ENCODE data around the gene GBX1. TPM values are rescaled to one million over a fixed set of nuclear protein-coding genes. Genes with fewer than 3 reads are reported as not detected.
A peak's percentile ranks its signal among the peaks of the same experiment; 100 is the strongest.

Gene GBX1
- total and polyA plus RNA-seq, 5 experiments from 2014 or later, result not detected

GRCh38 chr7:151107882-151108281, 59.6 kb downstream of the GBX1 start:
- Mint-ChIP-seq H3K36me3 (peaks cover 0 to 3% (median 0%) of the 10 kb centered on the region in 3 donors), H3K4me1 (peaks cover 2 to 10% (median 5%) of the 10 kb centered on the region in 4 donors), H3K4me3 (no peak overlapping the region), H3K27ac (no peak overlapping the region), H3K9me3 (no peaks in the 10 kb centered on the region), H3K27me3 (peaks cover 0 to 9% (median 0%) of the 10 kb centered on the region in 5 donors)
- DNase-seq, result no peak
- no peak for ATAC-seq
- POLR2A ChIA-PET, result interaction anchor here (1.7 kb wide), 1 partner anchor 19 kb away, joined by 4 read pairs; no protein-coding TSS in a partner anchor

- Mint-ChIP-seq H3K27me3 (no peaks in the 10 kb centered on the region), H3K27ac (peak overlapping the region in 2 of 10 donors; percentile 16 to 74), H3K4me3 (no peak overlapping the region), H3K4me1 (peaks cover 0 to 10% (median 5%) of the 10 kb centered on the region in 4 donors), H3K9me3 (no peaks in the 10 kb centered on the region), H3K36me3 (peaks cover 0 to 3% (median 0%) of the 10 kb centered on the region in 3 donors)
- no peak for ATAC-seq
- no peak for DNase-seq
- POLR2A ChIA-PET, result interaction anchor here (1.2 to 1.5 kb wide), 2 partner anchors 16 to 39 kb away, joined by 3 read pairs; no protein-coding TSS in a partner anchor
Measured at GRCh38 chr7:151104411-151105235, 62.9 kb downstream of the GBX1 start.

- DNase-seq (no peak), ATAC-seq (no peak)
- Mint-ChIP-seq H3K9me3 (no peaks in the 10 kb centered on the region), H3K36me3 (peaks cover 0 to 3% (median 0%) of the 10 kb centered on the region in 3 donors), H3K4me3 (no peak overlapping the region), H3K27me3 (no peaks in the 10 kb centered on the region), H3K27ac (peak overlapping the region in 1 of 10 donors; percentile 74), H3K4me1 (peaks cover 0 to 10% (median 5%) of the 10 kb centered on the region in 4 donors)
- POLR2A ChIA-PET, result interaction anchor here (1.5 kb wide), 1 partner anchor 17 kb away, joined by 3 read pairs; no protein-coding TSS in a partner anchor
Measured at GRCh38 chr7:151103973-151104372, 63.5 kb downstream of the GBX1 start.

GRCh38 chr7:151102991-151103390, 64.5 kb downstream of the GBX1 start:
- POLR2A ChIA-PET, result no interaction called here
- no peaks in the 10 kb centered on the region for H3K9me3 Mint-ChIP-seq
- H3K4me1 Mint-ChIP-seq, result peaks cover 0 to 10% (median 5%) of the 10 kb centered on the region in 4 donors
- no peak for DNase-seq
- ATAC-seq, result no peak
- peaks cover 0 to 3% (median 0%) of the 10 kb centered on the region in 3 donors for H3K36me3 Mint-ChIP-seq
- no peaks in the 10 kb centered on the region for H3K27me3 Mint-ChIP-seq
- H3K27ac Mint-ChIP-seq, result no peak overlapping the region
- no peak overlapping the region for H3K4me3 Mint-ChIP-seq

GRCh38 chr7:151101621-151102396, 65.7 kb downstream of the GBX1 start:
- H3K4me3 Mint-ChIP-seq, result no peak overlapping the region
- no peaks in the 10 kb centered on the region for H3K27me3 Mint-ChIP-seq
- H3K27ac Mint-ChIP-seq, result peak overlapping the region in 1 of 10 donors; percentile 37
- no peaks in the 10 kb centered on the region for H3K9me3 Mint-ChIP-seq
- ATAC-seq (no peak), DNase-seq (no peak)
- POLR2A ChIA-PET, result no interaction called here
- H3K4me1 Mint-ChIP-seq, result peaks cover 0 to 10% (median 5%) of the 10 kb centered on the region in 4 donors
- peaks cover 0 to 3% (median 0%) of the 10 kb centered on the region in 3 donors for H3K36me3 Mint-ChIP-seq

GRCh38 chr7:151100921-151101320, 66.6 kb downstream of the GBX1 start:
- no peaks in the 10 kb centered on the region for H3K27me3 Mint-ChIP-seq
- no peak for ATAC-seq
- no peaks in the 10 kb centered on the region for H3K9me3 Mint-ChIP-seq
- no peak overlapping the region for H3K27ac Mint-ChIP-seq
- no peak for DNase-seq
- POLR2A ChIA-PET, result no interaction called here
- peaks cover 0 to 9% (median 0%) of the 10 kb centered on the region in 3 donors for H3K36me3 Mint-ChIP-seq
- peaks cover 0 to 10% (median 5%) of the 10 kb centered on the region in 4 donors for H3K4me1 Mint-ChIP-seq
- H3K4me3 Mint-ChIP-seq, result no peak overlapping the region

GRCh38 chr7:151099486-151100211, 67.8 kb downstream of the GBX1 start:
- Mint-ChIP-seq H3K9me3 (no peaks in the 10 kb centered on the region), H3K36me3 (peaks cover 0 to 11% (median 0%) of the 10 kb centered on the region in 3 donors), H3K4me3 (no peak overlapping the region), H3K27ac (no peak overlapping the region), H3K27me3 (no peaks in the 10 kb centered on the region), H3K4me1 (peaks cover 0 to 8% (median 4%) of the 10 kb centered on the region in 4 donors)
- DNase-seq (no peak), ATAC-seq (no peak)
- POLR2A ChIA-PET, result no interaction called here

Other genes with a start within 250 kb of the GBX1 start
- gene KCNH2, start 189.4 kb downstream of the GBX1 start, total RNA-seq, result 1 to 10 TPM; 1.3 to 1.6 TPM
- 1 to 10 TPM in 2 of 3 donors, under 1 TPM in 1; 0.45 to 2.5 (median 1.5) TPM for gene KCNH2, start 189.4 kb downstream of the GBX1 start, polyA plus RNA-seq
- 1 to 10 TPM; 1.7 to 1.8 TPM for gene NOS3, start 176.7 kb downstream of the GBX1 start, total RNA-seq
- 1 to 10 TPM; 1.4 to 3.3 (median 2.0) TPM for gene NOS3, start 176.7 kb downstream of the GBX1 start, polyA plus RNA-seq
- 10 to 100 TPM; 34.6 to 42.2 TPM for gene ATG9B, start 143.2 kb downstream of the GBX1 start, total RNA-seq
- 10 to 100 TPM in 2 of 3 donors, 1 to 10 TPM in 1; 9.2 to 39.1 (median 24.7) TPM for gene ATG9B, start 143.2 kb downstream of the GBX1 start, polyA plus RNA-seq
- gene ABCB8, start 139.2 kb downstream of the GBX1 start, total RNA-seq, result 10 to 100 TPM; 71.3 to 74.7 TPM
- gene ABCB8, start 139.2 kb downstream of the GBX1 start, polyA plus RNA-seq, result 10 to 100 TPM; 17.1 to 18.4 (median 17.4) TPM
- 10 to 100 TPM; 13.5 TPM for gene ASIC3, start 119.2 kb downstream of the GBX1 start, total RNA-seq
- gene ASIC3, start 119.2 kb downstream of the GBX1 start, polyA plus RNA-seq, result not detected
- 1 to 10 TPM; 4.1 to 6.0 TPM for gene CDK5, start 109.8 kb downstream of the GBX1 start, total RNA-seq
- 10 to 100 TPM; 10.7 to 13.2 (median 11.7) TPM for gene CDK5, start 109.8 kb downstream of the GBX1 start, polyA plus RNA-seq
- 10 to 100 TPM; 52.5 to 60.6 TPM for gene SLC4A2, start 108.1 kb downstream of the GBX1 start, total RNA-seq
- 10 to 100 TPM; 10.1 to 18.0 (median 14.8) TPM for gene SLC4A2, start 108.1 kb downstream of the GBX1 start, polyA plus RNA-seq
- gene FASTK, start 86.9 kb downstream of the GBX1 start, total RNA-seq, result 100 to 1,000 TPM; 145 TPM
- gene FASTK, start 86.9 kb downstream of the GBX1 start, polyA plus RNA-seq, result 10 to 100 TPM; 38.8 to 63.6 (median 44.2) TPM
- gene TMUB1, start 84.2 kb downstream of the GBX1 start, total RNA-seq, result 10 to 100 TPM; 41.8 to 45.6 TPM
- gene TMUB1, start 84.2 kb downstream of the GBX1 start, polyA plus RNA-seq, result 10 to 100 TPM; 42.9 to 70.6 (median 49.1) TPM
- gene AGAP3, start 81.2 kb downstream of the GBX1 start, total RNA-seq, result 10 to 100 TPM; 35.2 to 36.9 TPM
- 1 to 10 TPM; 1.1 to 6.0 (median 3.7) TPM for gene AGAP3, start 81.2 kb downstream of the GBX1 start, polyA plus RNA-seq
- not detected for gene ASB10, start 19.6 kb upstream of the GBX1 start, total RNA-seq
- not detected for gene ASB10, start 19.6 kb upstream of the GBX1 start, polyA plus RNA-seq
- gene H2BK1, start 42.8 kb upstream of the GBX1 start, total RNA-seq, result 1 to 10 TPM; 2.5 to 2.6 TPM
- gene H2BK1, start 42.8 kb upstream of the GBX1 start, polyA plus RNA-seq, result not detected
- gene ABCF2, start 59.5 kb upstream of the GBX1 start, total RNA-seq, result 10 to 100 TPM; 30.2 to 34.2 TPM
- gene ABCF2, start 59.5 kb upstream of the GBX1 start, polyA plus RNA-seq, result 10 to 100 TPM; 23.0 to 40.4 (median 31.6) TPM
- gene CHPF2, start 64.8 kb upstream of the GBX1 start, total RNA-seq, result 10 to 100 TPM; 47.8 to 48.6 TPM
- 10 to 100 TPM; 16.8 to 20.1 (median 17.6) TPM for gene CHPF2, start 64.8 kb upstream of the GBX1 start, polyA plus RNA-seq
- gene SMARCD3, start 81.0 kb upstream of the GBX1 start, total RNA-seq, result 10 to 100 TPM in 1 of 2 experiments, 1 to 10 TPM in 1; 9.7 to 11.8 TPM
- 10 to 100 TPM in 2 of 3 donors, 1 to 10 TPM in 1; 9.8 to 18.6 (median 15.6) TPM for gene SMARCD3, start 81.0 kb upstream of the GBX1 start, polyA plus RNA-seq
- 100 to 1,000 TPM in 1 of 2 experiments, 10 to 100 TPM in 1; 95.8 to 109 TPM for gene NUB1, start 174.1 kb upstream of the GBX1 start, total RNA-seq
- gene NUB1, start 174.1 kb upstream of the GBX1 start, polyA plus RNA-seq, result 10 to 100 TPM; 66.1 to 70.7 (median 68.8) TPM
- under 1 TPM; 0.47 to 0.85 TPM for gene WDR86, start 242.3 kb upstream of the GBX1 start, total RNA-seq
- gene WDR86, start 242.3 kb upstream of the GBX1 start, polyA plus RNA-seq, result 1 to 10 TPM in 1 of 3 donors, under 1 TPM in 2; 0.67 to 1.2 (median 0.81) TPM